ENCODE data around the gene LRRC66.

Gene LRRC66

DNA sequence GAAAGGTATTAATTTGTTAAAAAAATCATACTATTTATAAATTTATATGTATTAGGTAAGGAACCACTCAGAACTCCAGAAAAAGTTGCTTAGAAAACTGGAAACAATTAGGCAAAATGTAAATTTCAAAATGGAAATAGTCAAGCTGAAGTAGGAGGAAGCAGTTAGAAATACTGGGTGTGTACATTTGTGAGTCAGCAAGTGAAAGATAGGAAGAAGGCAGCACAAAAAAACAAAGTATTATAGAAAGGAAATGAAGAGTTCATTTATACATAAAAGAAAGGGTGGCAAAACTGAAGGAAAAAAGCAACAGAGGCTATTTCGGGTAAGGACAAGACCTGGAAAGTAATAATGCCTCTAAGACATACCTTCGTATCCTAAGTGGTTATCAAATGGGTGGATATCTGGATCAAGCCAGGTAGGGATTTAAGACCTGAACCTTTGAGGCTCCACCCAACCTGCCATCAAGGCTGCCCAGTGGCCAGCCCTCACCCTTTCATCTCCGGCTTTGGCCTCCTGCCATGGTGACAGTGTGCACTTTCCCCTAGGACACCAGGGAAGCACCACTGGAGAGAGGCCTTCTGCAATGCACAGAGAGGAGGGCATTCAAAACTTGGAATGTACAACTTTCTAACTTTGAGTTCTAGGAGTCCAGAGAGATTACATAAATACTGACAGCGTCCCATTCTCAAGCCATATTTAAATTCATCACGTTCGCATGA, at the start of gene LRRC66:
TSS of gene LRRC66 (minus strand) at position 428 of the 722 bp plus-strand sequence. CDS start 2,750 bp downstream, outside the sequence.
- H3K4me3 ChIP-seq (IDR thresholded peaks at IDR 0.05; ENCODE audit: insufficient read depth, low read depth, low read length) = no peak within 1 kb of the TSS
- no peaks in the 10 kb centered on the region for H3K36me3 ChIP-seq (ENCODE audit: insufficient read depth)
- TF ChIP-seq, protein P1, sequence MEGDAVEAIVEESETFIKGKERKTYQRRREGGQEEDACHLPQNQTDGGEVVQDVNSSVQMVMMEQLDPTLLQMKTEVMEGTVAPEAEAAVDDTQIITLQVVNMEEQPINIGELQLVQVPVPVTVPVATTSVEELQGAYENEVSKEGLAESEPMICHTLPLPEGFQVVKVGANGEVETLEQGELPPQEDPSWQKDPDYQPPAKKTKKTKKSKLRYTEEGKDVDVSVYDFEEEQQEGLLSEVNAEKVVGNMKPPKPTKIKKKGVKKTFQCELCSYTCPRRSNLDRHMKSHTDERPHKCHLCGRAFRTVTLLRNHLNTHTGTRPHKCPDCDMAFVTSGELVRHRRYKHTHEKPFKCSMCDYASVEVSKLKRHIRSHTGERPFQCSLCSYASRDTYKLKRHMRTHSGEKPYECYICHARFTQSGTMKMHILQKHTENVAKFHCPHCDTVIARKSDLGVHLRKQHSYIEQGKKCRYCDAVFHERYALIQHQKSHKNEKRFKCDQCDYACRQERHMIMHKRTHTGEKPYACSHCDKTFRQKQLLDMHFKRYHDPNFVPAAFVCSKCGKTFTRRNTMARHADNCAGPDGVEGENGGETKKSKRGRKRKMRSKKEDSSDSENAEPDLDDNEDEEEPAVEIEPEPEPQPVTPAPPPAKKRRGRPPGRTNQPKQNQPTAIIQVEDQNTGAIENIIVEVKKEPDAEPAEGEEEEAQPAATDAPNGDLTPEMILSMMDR (conservative IDR thresholded peaks at IDR 0.05; ENCODE audit: low read depth, low read length) = no peak
- H3K27ac ChIP-seq = no peak within 1 kb of the TSS
- no peak within 1 kb of the TSS for H2AFZ ChIP-seq (ENCODE audit: low read depth)
- H3K9ac ChIP-seq = no peak within 1 kb of the TSS
- no peaks in the 10 kb centered on the region for H3K4me1 ChIP-seq (ENCODE audit: low read depth, poor library complexity, severe bottlenecking)
- H3K4me2 ChIP-seq = no peak within 1 kb of the TSS
- no peaks in the 10 kb centered on the region for H3K79me2 ChIP-seq (ENCODE audit: insufficient read depth, low read depth)
- H3K27me3 ChIP-seq (ENCODE audit: insufficient read depth, low read depth) = no peaks in the 10 kb centered on the region
- no peaks in the 10 kb centered on the region for H4K20me1 ChIP-seq (ENCODE audit: insufficient read depth)

- no peaks in the 10 kb centered on the region for H3K4me1 ChIP-seq (ENCODE audit: low read depth, poor library complexity, severe bottlenecking)
- no peak overlapping the region for H2AFZ ChIP-seq (ENCODE audit: low read depth)
- no peak overlapping the region for H3K27ac ChIP-seq
- TF ChIP-seq, protein P1 (conservative IDR thresholded peaks at IDR 0.05; ENCODE audit: low read depth, low read length) = no peak
- no peak overlapping the region for H3K4me2 ChIP-seq
- no peaks in the 10 kb centered on the region for H4K20me1 ChIP-seq (ENCODE audit: insufficient read depth)
- H3K79me2 ChIP-seq (ENCODE audit: insufficient read depth, low read depth) = no peaks in the 10 kb centered on the region
- H3K4me3 ChIP-seq (IDR thresholded peaks at IDR 0.05; ENCODE audit: insufficient read depth, low read depth, low read length) = no peak overlapping the region
- no peaks in the 10 kb centered on the region for H3K36me3 ChIP-seq (ENCODE audit: insufficient read depth)
- H3K9ac ChIP-seq = no peak overlapping the region
- H3K27me3 ChIP-seq (ENCODE audit: insufficient read depth, low read depth) = no peaks in the 10 kb centered on the region
Observed at GRCh38 chr4:52069571-52069970, 49.4 kb upstream of the LRRC66 start.

- no peak overlapping the region for H2AFZ ChIP-seq (ENCODE audit: low read depth)
- no peak overlapping the region for H3K4me3 ChIP-seq (IDR thresholded peaks at IDR 0.05; ENCODE audit: insufficient read depth, low read depth, low read length)
- TF ChIP-seq, protein P1 (conservative IDR thresholded peaks at IDR 0.05; ENCODE audit: low read depth, low read length) = no peak
- H3K4me2 ChIP-seq = no peak overlapping the region
- no peaks in the 10 kb centered on the region for H3K79me2 ChIP-seq (ENCODE audit: insufficient read depth, low read depth)
- H3K4me1 ChIP-seq (ENCODE audit: low read depth, poor library complexity, severe bottlenecking) = no peaks in the 10 kb centered on the region
- no peaks in the 10 kb centered on the region for H4K20me1 ChIP-seq (ENCODE audit: insufficient read depth)
- H3K36me3 ChIP-seq (ENCODE audit: insufficient read depth) = no peaks in the 10 kb centered on the region
- H3K27me3 ChIP-seq (ENCODE audit: insufficient read depth, low read depth) = no peaks in the 10 kb centered on the region
- no peak overlapping the region for H3K9ac ChIP-seq
- H3K27ac ChIP-seq = no peak overlapping the region
Observed at GRCh38 chr4:52059372-52059771, 39.2 kb upstream of the LRRC66 start.

DNA sequence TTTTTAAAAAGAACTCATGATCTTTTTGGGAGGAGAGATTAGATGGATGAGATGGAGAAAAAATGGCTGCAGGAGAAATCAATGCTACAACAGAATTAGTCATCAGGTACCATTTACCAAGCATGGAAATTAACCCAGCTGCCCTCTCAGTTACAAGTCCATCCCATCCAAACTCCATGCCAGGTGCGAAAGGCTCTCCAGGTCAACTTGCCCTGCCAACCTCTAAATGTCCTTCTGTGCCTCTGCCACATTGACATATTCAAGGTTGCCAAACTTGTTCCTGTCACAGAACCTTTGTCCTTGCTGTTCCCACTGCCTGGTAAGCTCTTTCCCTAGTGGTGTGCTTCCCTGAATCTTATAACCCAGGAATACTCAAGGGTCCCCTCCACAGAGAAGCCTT, 38.1 kb upstream of the LRRC66 start:
- Histone ChIP-seq H3K27ac (no peak overlapping the region), H3K9ac (no peak overlapping the region), H3K36me3 (ENCODE audit: insufficient read depth) (no peaks in the 10 kb centered on the region)

More for the DNA sequence above, 38.1 kb upstream of the LRRC66 start:
- TF ChIP-seq, protein P1 (conservative IDR thresholded peaks at IDR 0.05; ENCODE audit: low read depth, low read length) = no peak
- H4K20me1 ChIP-seq (ENCODE audit: insufficient read depth) = no peaks in the 10 kb centered on the region
- H3K4me1 ChIP-seq (ENCODE audit: low read depth, poor library complexity, severe bottlenecking) = no peaks in the 10 kb centered on the region
- H3K4me2 ChIP-seq = no peak overlapping the region
- no peak overlapping the region for H3K4me3 ChIP-seq (IDR thresholded peaks at IDR 0.05; ENCODE audit: insufficient read depth, low read depth, low read length)
- no peaks in the 10 kb centered on the region for H3K27me3 ChIP-seq (ENCODE audit: insufficient read depth, low read depth)
- no peak overlapping the region for H2AFZ ChIP-seq (ENCODE audit: low read depth)
- H3K79me2 ChIP-seq (ENCODE audit: insufficient read depth, low read depth) = no peaks in the 10 kb centered on the region
